ENCODE results near the gene RYR3. TPM values are rescaled to one million over a fixed set of nuclear protein-coding genes. Genes with fewer than 3 reads are reported as not detected.

The RYR3 gene
- total and polyA plus RNA-seq, 10 of the 15 experiments (the other 5 are each of a cell fraction or from before 2014, with no cell fraction given), result under 0.01 to 0.44 (median 0.16) TPM; not detected in 5

DNA sequence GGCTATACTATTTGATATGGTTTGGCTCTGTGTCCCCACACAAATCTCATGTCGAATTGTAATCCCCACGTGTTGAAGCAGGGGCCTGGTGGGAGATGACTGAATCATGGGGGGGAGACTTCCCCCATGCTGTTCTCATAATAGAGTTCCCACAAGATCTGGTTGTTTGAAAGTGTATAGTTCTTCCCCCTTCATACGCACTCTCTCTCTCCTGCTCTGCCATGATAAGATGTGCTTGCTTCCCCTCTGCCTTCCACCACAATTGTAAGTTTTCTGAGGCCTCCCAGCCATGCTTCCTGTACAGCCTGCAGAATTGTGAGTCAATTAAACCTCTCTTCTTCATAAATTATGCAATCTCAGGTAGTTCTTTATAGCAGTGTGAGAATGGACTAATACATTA, 367.4 kb downstream of the RYR3 start (continued):
- TF ChIP-seq ZZZ3 (IDR thresholded peaks at IDR 0.05; ENCODE audit: control insufficient read depth, insufficient read length, low read depth), result no peak

DNA sequence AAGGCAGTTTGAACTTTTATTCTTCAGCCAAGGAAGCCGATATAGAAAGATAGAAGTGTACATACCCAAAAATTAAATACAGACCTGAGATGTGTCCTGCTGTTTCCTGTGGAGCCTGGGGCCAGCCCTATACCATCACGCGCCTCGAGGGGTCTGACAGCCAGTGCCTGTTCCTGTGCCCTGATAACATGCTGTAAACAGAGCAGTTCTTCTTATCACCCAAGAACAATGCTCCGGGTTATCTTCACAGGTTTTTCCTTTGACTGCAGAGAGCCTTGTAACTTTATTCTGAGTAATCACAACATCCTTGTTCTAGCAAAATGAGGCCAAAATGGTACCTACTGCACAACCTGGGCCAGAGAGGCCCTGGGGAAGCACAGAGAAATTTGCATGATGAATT, 367.8 kb downstream of the RYR3 start:
- H3K4me2 ChIP-seq (ENCODE audit: control insufficient read depth, insufficient read depth), result no peak overlapping the region
- 60% methylated on average over 5 of the region's 5 CpGs for WGBS (ENCODE audit: insufficient coverage, insufficient replicate concordance, low lambda C conversion rate, missing lambda C conversion rate)
- no peak for FAIRE-seq
- no TSS peak for BruUV-seq (replicated peaks)
- SMC1A ChIA-PET (ENCODE audit: uncharacterized antibody, unreplicated experiment), result no interaction called here
- H3K4me3 ChIP-seq, result no peak overlapping the region
- no peak for ATAC-seq
- TF ChIP-seq BRCA1 (IDR thresholded peaks at IDR 0.05; ENCODE audit: low read depth, low read length), result no peak
- TF ChIP-seq, protein P1, sequence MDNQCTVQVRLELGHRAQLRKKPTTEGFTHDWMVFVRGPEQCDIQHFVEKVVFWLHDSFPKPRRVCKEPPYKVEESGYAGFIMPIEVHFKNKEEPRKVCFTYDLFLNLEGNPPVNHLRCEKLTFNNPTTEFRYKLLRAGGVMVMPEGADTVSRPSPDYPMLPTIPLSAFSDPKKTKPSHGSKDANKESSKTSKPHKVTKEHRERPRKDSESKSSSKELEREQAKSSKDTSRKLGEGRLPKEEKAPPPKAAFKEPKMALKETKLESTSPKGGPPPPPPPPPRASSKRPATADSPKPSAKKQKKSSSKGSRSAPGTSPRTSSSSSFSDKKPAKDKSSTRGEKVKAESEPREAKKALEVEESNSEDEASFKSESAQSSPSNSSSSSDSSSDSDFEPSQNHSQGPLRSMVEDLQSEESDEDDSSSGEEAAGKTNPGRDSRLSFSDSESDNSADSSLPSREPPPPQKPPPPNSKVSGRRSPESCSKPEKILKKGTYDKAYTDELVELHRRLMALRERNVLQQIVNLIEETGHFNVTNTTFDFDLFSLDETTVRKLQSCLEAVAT (IDR thresholded peaks at IDR 0.05), result no peak
- DNase-seq (ENCODE audit: low read depth, low spot score), result no peak
- intact Hi-C loops (cut with micrococcal nuclease; ENCODE audit: unreplicated experiment) (no loop called here), in situ Hi-C loops (cut with MboI) (no loop called here)
- no peaks in the 10 kb centered on the region; a peak in 3 of 4 replicates for H3K27me3 ChIP-seq (replicated peaks in 1 of 2; ENCODE audit: control insufficient read depth in 2 of 2, insufficient read depth in 2 of 2, low read length in 1 of 2)
- H3K27ac ChIP-seq (ENCODE audit: control insufficient read depth, insufficient read depth), result no peak overlapping the region
- H3K4me1 ChIP-seq (ENCODE audit: control insufficient read depth, insufficient read depth, low read length), result no peaks in the 10 kb centered on the region
- RAD21 ChIA-PET (ENCODE audit: unreplicated experiment), result no interaction called here
- no peaks in the 10 kb centered on the region for H3K36me3 ChIP-seq (ENCODE audit: control insufficient read depth in 2 of 2, insufficient read depth in 2 of 2, low read length in 1 of 2)
- CTCF ChIA-PET, result interaction anchor here (1.4 kb wide), 1 partner anchor 386 kb away, joined by 5 read pairs; no protein-coding TSS in a partner anchor
- no peaks in the 10 kb centered on the region for H3K9me3 ChIP-seq (replicated peaks; ENCODE audit: control insufficient read depth, insufficient read depth, low read length)
- no peak overlapping the region for H3K9ac ChIP-seq (ENCODE audit: control insufficient read depth, insufficient read depth, low read length)
- H3K79me2 ChIP-seq (ENCODE audit: control insufficient read depth, insufficient read depth, low read length), result no peaks in the 10 kb centered on the region
- no peaks in the 10 kb centered on the region for H4K20me1 ChIP-seq (ENCODE audit: control insufficient read depth, insufficient read depth)
- H2AFZ ChIP-seq (ENCODE audit: control insufficient read depth, low read depth, low read length), result no peak overlapping the region
- POLR2A ChIA-PET, result no interaction called here

DNA sequence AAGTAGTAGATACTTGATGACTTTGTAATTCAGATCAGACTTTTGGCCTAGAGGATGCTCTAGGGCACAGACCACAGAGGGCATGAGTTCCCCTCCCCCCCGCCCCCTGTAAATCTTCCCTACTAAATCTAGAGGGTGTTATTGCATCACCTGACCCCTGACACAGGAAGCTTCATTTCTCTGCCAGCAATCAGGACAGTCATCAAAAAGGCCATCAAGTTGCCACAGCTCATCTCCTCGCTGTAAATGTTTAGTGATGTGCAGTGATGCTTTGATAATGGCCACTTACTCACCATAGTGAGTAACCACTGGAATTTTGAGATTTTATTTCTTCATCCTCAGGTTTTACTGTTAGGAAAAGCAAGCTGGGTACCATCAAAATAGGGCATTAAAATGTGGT, 368.3 kb downstream of the RYR3 start:
- no peak overlapping the region for H3K4me3 ChIP-seq
- no peak overlapping the region for H3K27ac ChIP-seq (ENCODE audit: control insufficient read depth, insufficient read depth)
- intact Hi-C loops (cut with micrococcal nuclease; ENCODE audit: unreplicated experiment) (no loop called here), in situ Hi-C loops (cut with MboI) (no loop called here)
- ChIA-PET POLR2A (no interaction called here), SMC1A (ENCODE audit: uncharacterized antibody, unreplicated experiment) (no interaction called here), RAD21 (ENCODE audit: unreplicated experiment) (no interaction called here), CTCF (interaction anchor here (2.3 kb wide), 1 partner anchor 22 kb away, joined by 9 read pairs; no protein-coding TSS in a partner anchor)
- H3K27me3 ChIP-seq (replicated peaks in 1 of 2; ENCODE audit: control insufficient read depth in 2 of 2, insufficient read depth in 2 of 2, low read length in 1 of 2), result no peaks in the 10 kb centered on the region; a peak in 3 of 4 replicates
- no peaks in the 10 kb centered on the region for H3K79me2 ChIP-seq (ENCODE audit: control insufficient read depth, insufficient read depth, low read length)
- H4K20me1 ChIP-seq (ENCODE audit: control insufficient read depth, insufficient read depth), result no peaks in the 10 kb centered on the region
- H3K4me2 ChIP-seq (ENCODE audit: control insufficient read depth, insufficient read depth), result no peak overlapping the region
- 2% methylated on average over 2 of the region's 2 CpGs for WGBS (ENCODE audit: insufficient coverage, insufficient replicate concordance, low lambda C conversion rate, missing lambda C conversion rate)
- no peaks in the 10 kb centered on the region for H3K9me3 ChIP-seq (replicated peaks; ENCODE audit: control insufficient read depth, insufficient read depth, low read length)
- H3K36me3 ChIP-seq (ENCODE audit: control insufficient read depth in 2 of 2, insufficient read depth in 2 of 2, low read length in 1 of 2), result no peaks in the 10 kb centered on the region
- ATAC-seq (no peak), DNase-seq (ENCODE audit: low read depth, low spot score) (no peak), FAIRE-seq (no peak)
- no peak overlapping the region for H2AFZ ChIP-seq (ENCODE audit: control insufficient read depth, low read depth, low read length)
- H3K4me1 ChIP-seq (ENCODE audit: control insufficient read depth, insufficient read depth, low read length), result no peaks in the 10 kb centered on the region
- BruUV-seq (replicated peaks), result no TSS peak
- H3K9ac ChIP-seq (ENCODE audit: control insufficient read depth, insufficient read depth, low read length), result no peak overlapping the region
- TF ChIP-seq LARP7 (IDR thresholded peaks at IDR 0.05), result no peak
- TF ChIP-seq, protein P2, sequence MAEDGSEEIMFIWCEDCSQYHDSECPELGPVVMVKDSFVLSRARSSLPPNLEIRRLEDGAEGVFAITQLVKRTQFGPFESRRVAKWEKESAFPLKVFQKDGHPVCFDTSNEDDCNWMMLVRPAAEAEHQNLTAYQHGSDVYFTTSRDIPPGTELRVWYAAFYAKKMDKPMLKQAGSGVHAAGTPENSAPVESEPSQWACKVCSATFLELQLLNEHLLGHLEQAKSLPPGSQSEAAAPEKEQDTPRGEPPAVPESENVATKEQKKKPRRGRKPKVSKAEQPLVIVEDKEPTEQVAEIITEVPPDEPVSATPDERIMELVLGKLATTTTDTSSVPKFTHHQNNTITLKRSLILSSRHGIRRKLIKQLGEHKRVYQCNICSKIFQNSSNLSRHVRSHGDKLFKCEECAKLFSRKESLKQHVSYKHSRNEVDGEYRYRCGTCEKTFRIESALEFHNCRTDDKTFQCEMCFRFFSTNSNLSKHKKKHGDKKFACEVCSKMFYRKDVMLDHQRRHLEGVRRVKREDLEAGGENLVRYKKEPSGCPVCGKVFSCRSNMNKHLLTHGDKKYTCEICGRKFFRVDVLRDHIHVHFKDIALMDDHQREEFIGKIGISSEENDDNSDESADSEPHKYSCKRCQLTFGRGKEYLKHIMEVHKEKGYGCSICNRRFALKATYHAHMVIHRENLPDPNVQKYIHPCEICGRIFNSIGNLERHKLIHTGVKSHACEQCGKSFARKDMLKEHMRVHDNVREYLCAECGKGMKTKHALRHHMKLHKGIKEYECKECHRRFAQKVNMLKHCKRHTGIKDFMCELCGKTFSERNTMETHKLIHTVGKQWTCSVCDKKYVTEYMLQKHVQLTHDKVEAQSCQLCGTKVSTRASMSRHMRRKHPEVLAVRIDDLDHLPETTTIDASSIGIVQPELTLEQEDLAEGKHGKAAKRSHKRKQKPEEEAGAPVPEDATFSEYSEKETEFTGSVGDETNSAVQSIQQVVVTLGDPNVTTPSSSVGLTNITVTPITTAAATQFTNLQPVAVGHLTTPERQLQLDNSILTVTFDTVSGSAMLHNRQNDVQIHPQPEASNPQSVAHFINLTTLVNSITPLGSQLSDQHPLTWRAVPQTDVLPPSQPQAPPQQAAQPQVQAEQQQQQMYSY (CRISPR knock-in tag; IDR thresholded peaks at IDR 0.05), result no peak
- no peak for TF ChIP-seq SMAD5 (IDR thresholded peaks at IDR 0.05; ENCODE audit: low read depth)
- TF ChIP-seq EED (IDR thresholded peaks at IDR 0.05; ENCODE audit: low read depth), result no peak
- TF ChIP-seq SP1 (IDR thresholded peaks at IDR 0.05; ENCODE audit: low read depth, low read length), result no peak
- no peak for TF ChIP-seq RBBP5 (conservative IDR thresholded peaks at IDR 0.05)
- TF ChIP-seq NR2F1 (conservative IDR thresholded peaks at IDR 0.05), result no peak
- no peak for TF ChIP-seq EGR1 (IDR thresholded peaks at IDR 0.05; ENCODE audit: borderline replicate concordance in 1 of 2, low read depth in 2 of 2, low read length in 2 of 2)
- TF ChIP-seq CHD2 (IDR thresholded peaks at IDR 0.05; ENCODE audit: borderline replicate concordance, low read depth, low read length), result no peak
